Gastrocnemius medialis (tissue), 4 donors: Measurements from ENCODE around the gene ONECUT2.

Experiments
- CTCF ChIP-seq, 5 experiments: fragments of 450-650 bp in 3 of 5; fragments of 200-600 bp in 2 of 5; sonication (generic) in 2 of 5; IDR thresholded peaks in 4 of 5; conservative IDR thresholded peaks in 1 of 5; 1 replicate in 4 of 5; 2 replicates in 1 of 5; pipeline ENCODE4 v1.5.1; 2016 to 2019; ENCODE audit warnings: antibody characterized with exemption in 5 of 5, mild to moderate bottlenecking in 3 of 5, moderate library complexity in 3 of 5
- POLR2A ChIP-seq, 2 donors: fragments of 450-650 bp; IDR thresholded peaks; one replicate each; pipeline ENCODE4 v1.6.1; 2017; ENCODE audit warnings: antibody characterized with exemption in 2 of 2, mild to moderate bottlenecking in 2 of 2, moderate library complexity in 2 of 2

GRCh38 chr18:57441071-57441794 is 6.1 kb downstream of the ONECUT2 start:
- no peak for TF ChIP-seq CTCF (IDR thresholded peaks at IDR 0.05 in 4 of 5, conservative IDR thresholded peaks at IDR 0.05 in 1 of 5)
- TF ChIP-seq POLR2A (IDR thresholded peaks at IDR 0.05) = no peak
